Thyroid gland (tissue), 4 donors: ENCODE results near the gene RAPGEF1. TPM values are rescaled to one million over a fixed set of nuclear protein-coding genes. Genes with fewer than 3 reads are reported as not detected.
A peak's percentile ranks its signal among the peaks of the same experiment; 100 is the strongest.

Source experiments
- DNase-seq, 2 donors: peaks; one replicate each; pipeline ENCODE4 v3.0.0-alpha.2; 2019
- H3K27ac ChIP-seq, 3 donors: fragments of 200-600 bp; sonication (generic); 1 replicate in 2 of 3; 2 replicates in 1 of 3; pipeline ENCODE4 v1.5.1; 2016 to 2019; ENCODE audit warnings: mild to moderate bottlenecking in 1 of 3, moderate library complexity in 1 of 3
- H3K27me3 ChIP-seq: fragments of 200-600 bp; sonication (generic); one replicate; pipeline ENCODE4 v1.5.1; 2019
- H3K36me3 ChIP-seq, 2 donors: fragments of 200-600 bp; sonication (generic); one replicate each; pipeline ENCODE4 v1.5.1; 2016 to 2019
- H3K4me1 ChIP-seq, 2 donors: fragments of 200-600 bp; sonication (generic); one replicate each; pipeline ENCODE4 v1.5.1; 2017 to 2019
- H3K4me3 ChIP-seq, 3 donors: fragments of 200-600 bp; sonication (generic); replicated peaks in 1 of 3; 1 replicate in 2 of 3; 2 replicates in 1 of 3; pipeline ENCODE4 v1.5.1; 2016; ENCODE audit warnings: mild to moderate bottlenecking in 1 of 3
- H3K9me3 ChIP-seq: fragments of 200-600 bp; sonication (generic); one replicate; pipeline ENCODE4 v1.5.1; 2017
- CTCF ChIP-seq, 6 experiments: fragments of 200-600 bp in 3 of 6; fragments of 450-650 bp in 3 of 6; sonication (generic) in 3 of 6; IDR thresholded peaks; one replicate each; pipeline ENCODE4 v1.5.1; 2016 to 2019; ENCODE audit warnings: antibody characterized with exemption in 6 of 6, mild to moderate bottlenecking in 2 of 6, inconsistent platforms in 1 of 6, moderate library complexity in 1 of 6
- POLR2A ChIP-seq, 2 donors: fragments of 450-650 bp; IDR thresholded peaks; one replicate each; pipeline ENCODE4 v1.6.1; 2017; ENCODE audit warnings: antibody characterized with exemption in 2 of 2, mild to moderate bottlenecking in 2 of 2, moderate library complexity in 1 of 2
- WGBS, 2 donors: methylation state at CpG; one replicate each; pipeline ENCODE4 v1.1.5; 2017; 5-methylcytosine and 5-hydroxymethylcytosine counted together
- intact Hi-C: fragments of 100-400 bp; cut with DNase I; formaldehyde crosslinking; loops from one replicate; pipeline ENCODE4 v1.15.1; 2023
- total RNA-seq, 4 donors: library from RNA; depleted of rRNA; stranded (reverse); fragments of >200 nt; gene quantifications; one replicate each; pipeline ENCODE4 v1.2.3, GENCODE V29; 2016

The RAPGEF1 gene
- total RNA-seq, 4 donors from 2014 or later, result 39.6 to 52.5 (median 44.9) TPM

- Histone ChIP-seq H3K36me3 (peaks cover 0 to 4% of the 10 kb centered on the region in 2 donors), H3K4me3 (no peak overlapping the region), H3K4me1 (peaks cover 13 to 56% of the 10 kb centered on the region in 2 donors), H3K9me3 (no peaks in the 10 kb centered on the region), H3K27me3 (no peaks in the 10 kb centered on the region), H3K27ac (peak overlapping the region; percentile 58 to 96 (median 93))
- no peak for TF ChIP-seq CTCF (IDR thresholded peaks at IDR 0.05)
- TF ChIP-seq POLR2A (IDR thresholded peaks at IDR 0.05), result peak; percentile 6 to 87
- 44 to 51% methylated on average over 15 to 21 of the region's 21 CpGs for WGBS, 2 donors
- intact Hi-C loops, result no loop called here
- peak; percentile 89 to 92 for DNase-seq
Observed at GRCh38 chr9:131627648-131628458, 112.0 kb downstream of the RAPGEF1 start.

- H3K9me3 ChIP-seq, result no peaks in the 10 kb centered on the region
- H3K36me3 ChIP-seq, result peaks cover 0 to 4% of the 10 kb centered on the region in 2 donors
- 73 to 82% methylated on average over 8 of the region's 8 CpGs for WGBS, 2 donors
- no peak overlapping the region for H3K4me3 ChIP-seq
- peaks cover 13 to 56% of the 10 kb centered on the region in 2 donors for H3K4me1 ChIP-seq
- H3K27me3 ChIP-seq, result no peaks in the 10 kb centered on the region
- no peak for DNase-seq
- intact Hi-C loops, result no loop called here
- TF ChIP-seq CTCF (IDR thresholded peaks at IDR 0.05) (no peak), POLR2A (IDR thresholded peaks at IDR 0.05) (no peak)
- peak overlapping the region; percentile 37 to 96 (median 93) for H3K27ac ChIP-seq
Observed at GRCh38 chr9:131627326-131627647, 112.6 kb downstream of the RAPGEF1 start.

- H3K4me1 ChIP-seq, result peaks cover 18 to 66% of the 10 kb centered on the region in 2 donors
- H3K27me3 ChIP-seq, result no peaks in the 10 kb centered on the region
- intact Hi-C loops, result no loop called here
- H3K4me3 ChIP-seq, result no peak overlapping the region
- no peak for DNase-seq
- 85 to 87% methylated on average over 27 to 28 of the region's 28 CpGs for WGBS, 2 donors
- no peaks in the 10 kb centered on the region for H3K9me3 ChIP-seq
- TF ChIP-seq CTCF (IDR thresholded peaks at IDR 0.05), result no peak
- H3K27ac ChIP-seq, result peak overlapping the region in 2 of 3 donors; percentile 7 to 36
- H3K36me3 ChIP-seq, result peaks cover 4 to 6% of the 10 kb centered on the region in 2 donors
Observed at GRCh38 chr9:131625790-131626670, 113.8 kb downstream of the RAPGEF1 start.

DNA sequence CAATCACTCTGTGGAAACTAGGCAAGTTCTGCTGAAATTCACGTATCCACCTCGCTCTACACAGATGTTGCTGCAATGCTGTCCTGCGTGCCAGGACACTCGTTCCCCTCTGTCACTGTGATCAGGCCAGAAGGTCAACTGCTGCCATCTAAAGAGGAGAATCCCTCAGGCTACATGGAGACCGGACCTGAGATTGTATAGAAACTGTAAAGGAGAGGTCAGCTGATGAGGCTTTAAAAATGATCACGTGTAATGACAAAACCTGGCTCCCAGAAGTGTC, 114.4 kb downstream of the RAPGEF1 start:
- Histone ChIP-seq H3K27me3 (no peaks in the 10 kb centered on the region), H3K36me3 (peaks cover 4 to 6% of the 10 kb centered on the region in 2 donors), H3K27ac (peak overlapping the region in 2 of 3 donors; percentile 21 to 36), H3K9me3 (no peaks in the 10 kb centered on the region), H3K4me3 (no peak overlapping the region), H3K4me1 (peaks cover 24 to 68% of the 10 kb centered on the region in 2 donors)
- no peak for TF ChIP-seq POLR2A (IDR thresholded peaks at IDR 0.05)
- TF ChIP-seq CTCF (IDR thresholded peaks at IDR 0.05), result no peak
- intact Hi-C loops, result no loop called here
- no peak for DNase-seq
- 87 to 88% methylated on average over 6 of the region's 6 CpGs for WGBS, 2 donors
